Heart right ventricle (tissue), 16 donors: ENCODE data around the gene ELMO1. TPM values are rescaled to one million over a fixed set of nuclear protein-coding genes. Genes with fewer than 3 reads are reported as not detected.

Experiments used
- ATAC-seq, 8 donors: fragments of 200-7000 bp; cut with Tn5 transposase; one replicate each; pipeline ENCODE4 v1.9.1; 2020; ENCODE audit warnings: mild to moderate bottlenecking in 8 of 8, moderate library complexity in 8 of 8, moderate number of reproducible peaks in 1 of 8
- DNase-seq, 2 donors: peaks; one replicate each; pipeline ENCODE4 v3.0.0-alpha.2; 2020
- H3K27ac ChIP-seq, 10 donors: fragments of 200-600 bp; sonication (generic) in 2 of 10; one replicate each; pipeline versions ENCODE4 v1.5.0 to v1.8.0; 2020 to 2022; ENCODE audit warnings: mild to moderate bottlenecking in 3 of 10
- H3K27me3 ChIP-seq, 7 donors: fragments of 200-600 bp; one replicate each; pipeline ENCODE4 v1.8.0; 2021 to 2022; ENCODE audit warnings: mild to moderate bottlenecking in 2 of 7
- H3K36me3 ChIP-seq, 9 donors: fragments of 200-600 bp; sonication (generic) in 1 of 9; one replicate each; pipeline versions ENCODE4 v1.5.0 to v1.8.0; 2020 to 2022; ENCODE audit warnings: mild to moderate bottlenecking in 2 of 9
- H3K4me1 ChIP-seq, 9 donors: fragments of 200-600 bp; sonication (generic) in 1 of 9; one replicate each; pipeline versions ENCODE4 v1.5.0 to v1.8.0; 2020 to 2022; ENCODE audit warnings: mild to moderate bottlenecking in 4 of 9
- H3K4me3 ChIP-seq, 10 donors: fragments of 200-600 bp; sonication (generic) in 2 of 10; one replicate each; pipeline versions ENCODE4 v1.5.0 to v1.8.0; 2020 to 2022; ENCODE audit warnings: mild to moderate bottlenecking in 7 of 10, moderate library complexity in 2 of 10
- H3K9me3 ChIP-seq, 11 donors: fragments of 200-600 bp in 10 of 11; sonication (generic) in 2 of 11; one replicate each; pipeline versions ENCODE4 v1.5.0 to v1.8.0; 2013 to 2022; ENCODE audit warnings: mild to moderate bottlenecking in 2 of 11, control low read depth in 1 of 11, moderate library complexity in 1 of 11
- CTCF ChIP-seq, 9 donors: fragments of 200-600 bp; sonication (generic) in 2 of 9; IDR thresholded peaks; one replicate each; pipeline versions ENCODE4 v1.5.0 to v1.8.0; 2021 to 2022; ENCODE audit warnings: antibody characterized with exemption in 9 of 9, mild to moderate bottlenecking in 5 of 9, moderate library complexity in 1 of 9
- WGBS, 2 donors: extraction: QIAGEN DNeasy Blood & Tissue Kit; methylation state at CpG; one replicate each; pipeline ENCODE4 v1.1.7; 2013; ENCODE audit warnings: inconsistent platforms in 1 of 2; 5-methylcytosine and 5-hydroxymethylcytosine counted together
- intact Hi-C, 10 donors: fragments of 100-400 bp; cut with DNase I; formaldehyde crosslinking; loops; one replicate each; pipeline versions ENCODE4 v1.11.1 to v1.14.2; 2022
- polyA plus RNA-seq, 2 donors: library from polyadenylated mRNA; stranded (reverse); fragments of 200-250 nt; gene quantifications; one replicate each; pipeline ENCODE4 v1.2.3, GENCODE V29; 2013
- total RNA-seq, 10 donors: library from RNA; stranded (reverse); fragmentation: NEBNext Ultra II Directional in 3 of 10; extraction: Animal tissue kit (Norgen Biotek cat#: 25700) in 3 of 10; gene quantifications; one replicate each; pipeline versions ENCODE4 v1.2.1 to v1.2.4, GENCODE V29; 2021 to 2023
- donor health status: Arrhythmogenic right ventricular cardiomyopathy.
- donor health status: ischemic (EF 13 %, LVEDD 7.1; RV severe dilation, severe dysfunction).
- donor health status: healthy with polysubstance abuse.
- donor health status: DM: no; HTN: yes; CAD: no.
- donor health status: DM: no; HTN: no; CAD: no.
- donor health status: ischemic (EF 25% LVEDD 6.9; RV normal size, moderate dysfunction).
- donor health status: ischemic (EF 25% LVEDD 5.7; RV mildly dilated, moderate dysfunction).
- donor health status: healthy.
- donor health status: DM: yes; HTN: yes; CAD: no.
- donor health status: Ischemic cardiomyopathy.
- donor health status: ischemic (EF 35%, LVEDD 5.7; RV mildly dilated, moderate dysfunction).
- donor health status: nonischemic (EF 11% LVEDD 7.7; RV severe dilation, severe dysfunction).
- donor health status: DM: yes; HTN: yes; CAD: no.
- donor health status: PGD.
- donor health status: ischemic (EF 29% LVEDD 5.4; RV normal size, mild dysfunction).
- donor health status: nonischemic (EF 23%, LVEDD 6.1; RV moderate dilation, normal function).

Gene ELMO1
- total and polyA plus RNA-seq, 12 donors = 8.5 to 18.0 (median 13.9) TPM

GRCh38 chr7:36949711-36950600 lies 498.7 kb downstream of the ELMO1 start:
- TF ChIP-seq CTCF (IDR thresholded peaks at IDR 0.05) = no peak
- H3K4me3 ChIP-seq = no peak overlapping the region
- no peaks in the 10 kb centered on the region for H3K36me3 ChIP-seq
- DNase-seq = no peak
- H3K4me1 ChIP-seq = peaks cover 0 to 36% (median 15%) of the 10 kb centered on the region in 9 donors
- intact Hi-C loops = no loop called here
- no peaks in the 10 kb centered on the region for H3K27me3 ChIP-seq
- H3K9me3 ChIP-seq = no peaks in the 10 kb centered on the region
- H3K27ac ChIP-seq = no peak overlapping the region
- WGBS, 2 donors = 77 to 81% methylated on average over 8 of the region's 8 CpGs
- ATAC-seq = peak in 4 of 8 donors; percentile 30 to 44 (median 38)

- Histone ChIP-seq H3K4me1 (peaks cover 0 to 40% (median 17%) of the 10 kb centered on the region in 9 donors), H3K9me3 (peaks cover 0 to 19% (median 0%) of the 10 kb centered on the region in 11 donors), H3K36me3 (no peaks in the 10 kb centered on the region), H3K27me3 (no peaks in the 10 kb centered on the region), H3K4me3 (no peak overlapping the region), H3K27ac (peak overlapping the region in 2 of 10 donors; percentile 57 to 68)
- TF ChIP-seq CTCF (IDR thresholded peaks at IDR 0.05) = no peak
- no peak for DNase-seq
- intact Hi-C loops = no loop called here
- ATAC-seq = no peak
- WGBS, 2 donors = 78 to 87% methylated on average over 2 of the region's 2 CpGs
Measured at GRCh38 chr7:36946401-36946739, 502.3 kb downstream of the ELMO1 start.

- peak in 1 of 2 donors; percentile 31 for DNase-seq
- H3K9me3 ChIP-seq = peaks cover 0 to 25% (median 2%) of the 10 kb centered on the region in 11 donors
- no peaks in the 10 kb centered on the region for H3K36me3 ChIP-seq
- H3K4me3 ChIP-seq = peak overlapping the region in 1 of 10 donors; percentile 22
- intact Hi-C loops = no loop called here
- no peaks in the 10 kb centered on the region for H3K27me3 ChIP-seq
- TF ChIP-seq CTCF (IDR thresholded peaks at IDR 0.05) = no peak
- peak overlapping the region in 6 of 10 donors; percentile 33 to 68 (median 53) for H3K27ac ChIP-seq
- ATAC-seq = peak; percentile 71 to 97 (median 94)
- H3K4me1 ChIP-seq = peaks cover 0 to 39% (median 17%) of the 10 kb centered on the region in 9 donors
- WGBS, 2 donors = 40 to 52% methylated on average over 7 of the region's 7 CpGs
Measured at GRCh38 chr7:36945612-36946400, 502.9 kb downstream of the ELMO1 start.

GRCh38 chr7:36944838-36945237 lies 503.8 kb downstream of the ELMO1 start:
- Histone ChIP-seq H3K4me1 (peaks cover 0 to 29% (median 14%) of the 10 kb centered on the region in 9 donors), H3K27ac (peak overlapping the region in 1 of 10 donors; percentile 57), H3K9me3 (peaks cover 0 to 34% (median 11%) of the 10 kb centered on the region in 11 donors), H3K27me3 (no peaks in the 10 kb centered on the region), H3K36me3 (peaks cover 0 to 2% (median 0%) of the 10 kb centered on the region in 9 donors), H3K4me3 (no peak overlapping the region)
- 73 to 81% methylated on average over 5 of the region's 5 CpGs for WGBS, 2 donors
- ATAC-seq (no peak), DNase-seq (no peak)
- intact Hi-C loops = no loop called here
- no peak for TF ChIP-seq CTCF (IDR thresholded peaks at IDR 0.05)
